ENCODE data around the gene GATAD2A. TPM values are rescaled to one million over a fixed set of nuclear protein-coding genes. Genes with fewer than 3 reads are reported as not detected.

Gene GATAD2A
- total and polyA plus RNA-seq, 2 of the 13 experiments (the other 11 are each of a cell fraction or from before 2014, with no cell fraction given): 16.8 to 28.6 TPM

DNA sequence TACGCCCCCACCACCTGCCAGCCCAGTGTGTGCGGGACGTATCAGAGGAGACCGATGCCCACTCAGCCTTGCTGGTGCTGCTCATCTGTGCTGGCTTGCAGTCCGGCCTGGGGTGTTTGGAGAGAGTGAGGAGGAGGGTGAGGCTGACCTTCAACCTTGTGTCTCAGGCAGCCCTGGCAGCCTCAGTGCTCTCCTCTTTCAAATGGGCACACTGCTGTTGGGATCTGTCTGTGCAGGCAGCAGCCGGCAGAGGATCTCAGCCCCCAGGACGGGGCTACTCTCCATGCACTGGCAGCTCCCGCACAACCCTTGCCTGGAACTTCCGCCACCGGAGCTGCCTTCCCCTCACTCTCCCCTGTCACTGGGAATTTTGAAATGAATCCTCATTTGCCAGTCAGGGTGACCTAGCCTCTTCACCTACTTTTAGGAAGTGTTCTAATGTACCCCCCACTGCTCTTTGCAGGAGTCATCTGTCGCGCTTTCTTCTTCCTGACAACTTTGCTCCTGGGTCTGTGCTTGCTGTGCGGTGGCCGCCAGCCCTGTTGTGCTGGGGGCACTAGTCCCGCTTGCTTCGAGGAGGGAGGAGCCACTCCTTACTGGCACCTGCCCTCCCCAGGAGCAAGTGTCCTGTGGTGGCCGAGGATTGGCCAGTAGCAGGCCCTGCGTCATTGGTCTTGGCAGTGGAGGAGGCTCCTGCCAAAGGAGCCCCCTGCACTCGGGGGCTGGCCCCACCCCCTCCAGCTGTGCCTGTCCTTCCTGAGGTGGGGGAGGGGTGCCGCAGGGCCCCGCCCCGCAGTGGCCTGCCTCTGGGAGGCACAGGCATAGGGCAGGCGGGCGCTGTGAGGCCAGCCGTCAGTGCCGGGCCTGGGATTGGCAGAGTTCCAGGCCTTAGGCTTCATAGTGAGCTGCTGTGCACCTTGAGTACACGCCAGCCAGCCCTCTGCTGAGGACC is 56.5 kb downstream of the GATAD2A start (continued):
- 0 out of 2 replicates have a peak, but pooled peaks have one; percentile 19 for TF ChIP-seq HOXA3 (CRISPR knock-in tag; IDR thresholded peaks at IDR 0.05)
- TF ChIP-seq ZBTB7A (CRISPR knock-in tag; IDR thresholded peaks at IDR 0.05): 0 out of 2 replicates have a peak, but pooled peaks have one; percentile 46
- TF ChIP-seq ZNF720 (CRISPR knock-in tag; IDR thresholded peaks at IDR 0.05): no peak
- TF ChIP-seq TRIM24 (CRISPR knock-in tag; IDR thresholded peaks at IDR 0.05): no peak
- TF ChIP-seq ZSCAN29 (CRISPR knock-in tag; conservative IDR thresholded peaks at IDR 0.05): no peak
- TF ChIP-seq KLF9 (CRISPR knock-in tag; IDR thresholded peaks at IDR 0.05; ENCODE audit: low read depth): no peak
- no peak for TF ChIP-seq ZNF235 (CRISPR knock-in tag; IDR thresholded peaks at IDR 0.05; ENCODE audit: borderline replicate concordance)
- TF ChIP-seq MIER3 (CRISPR knock-in tag; IDR thresholded peaks at IDR 0.05; ENCODE audit: borderline replicate concordance): no peak
- no peak for TF ChIP-seq ZNF530 (CRISPR knock-in tag; IDR thresholded peaks at IDR 0.05; ENCODE audit: low read depth)
- TF ChIP-seq, protein P1, sequence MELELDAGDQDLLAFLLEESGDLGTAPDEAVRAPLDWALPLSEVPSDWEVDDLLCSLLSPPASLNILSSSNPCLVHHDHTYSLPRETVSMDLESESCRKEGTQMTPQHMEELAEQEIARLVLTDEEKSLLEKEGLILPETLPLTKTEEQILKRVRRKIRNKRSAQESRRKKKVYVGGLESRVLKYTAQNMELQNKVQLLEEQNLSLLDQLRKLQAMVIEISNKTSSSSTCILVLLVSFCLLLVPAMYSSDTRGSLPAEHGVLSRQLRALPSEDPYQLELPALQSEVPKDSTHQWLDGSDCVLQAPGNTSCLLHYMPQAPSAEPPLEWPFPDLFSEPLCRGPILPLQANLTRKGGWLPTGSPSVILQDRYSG (CRISPR knock-in tag; IDR thresholded peaks at IDR 0.05): no peak
- TF ChIP-seq ZNF362 (CRISPR knock-in tag; IDR thresholded peaks at IDR 0.05; ENCODE audit: borderline replicate concordance): no peak
- 0 out of 2 replicates have a peak, but pooled peaks have one; percentile 16 for TF ChIP-seq MAZ (IDR thresholded peaks at IDR 0.05; ENCODE audit: borderline replicate concordance, low read depth, low read length)
- 0 out of 2 replicates have a peak, but pooled peaks have one; percentile 53 for TF ChIP-seq MAZ (CRISPR knock-in tag; IDR thresholded peaks at IDR 0.05; ENCODE audit: low read depth)
- no peak for TF ChIP-seq ZNF570 (CRISPR knock-in tag; IDR thresholded peaks at IDR 0.05; ENCODE audit: borderline replicate concordance)
- no peak for TF ChIP-seq ZNF274 (CRISPR knock-in tag; IDR thresholded peaks at IDR 0.05)
- no peak for TF ChIP-seq SNAPC5 (CRISPR knock-in tag; IDR thresholded peaks at IDR 0.05; ENCODE audit: borderline replicate concordance)
- TF ChIP-seq, protein P2, sequence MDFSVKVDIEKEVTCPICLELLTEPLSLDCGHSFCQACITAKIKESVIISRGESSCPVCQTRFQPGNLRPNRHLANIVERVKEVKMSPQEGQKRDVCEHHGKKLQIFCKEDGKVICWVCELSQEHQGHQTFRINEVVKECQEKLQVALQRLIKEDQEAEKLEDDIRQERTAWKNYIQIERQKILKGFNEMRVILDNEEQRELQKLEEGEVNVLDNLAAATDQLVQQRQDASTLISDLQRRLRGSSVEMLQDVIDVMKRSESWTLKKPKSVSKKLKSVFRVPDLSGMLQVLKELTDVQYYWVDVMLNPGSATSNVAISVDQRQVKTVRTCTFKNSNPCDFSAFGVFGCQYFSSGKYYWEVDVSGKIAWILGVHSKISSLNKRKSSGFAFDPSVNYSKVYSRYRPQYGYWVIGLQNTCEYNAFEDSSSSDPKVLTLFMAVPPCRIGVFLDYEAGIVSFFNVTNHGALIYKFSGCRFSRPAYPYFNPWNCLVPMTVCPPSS (IDR thresholded peaks at IDR 0.05): no peak
- no peak for TF ChIP-seq ZNF232 (CRISPR knock-in tag; IDR thresholded peaks at IDR 0.05; ENCODE audit: borderline replicate concordance)
- TF ChIP-seq CREM (IDR thresholded peaks at IDR 0.05): no peak
- TF ChIP-seq CREM (CRISPR knock-in tag; IDR thresholded peaks at IDR 0.05): no peak
- peak; percentile 43; the same call in 1 of the 2 replicates for TF ChIP-seq GABPB1 (CRISPR knock-in tag; IDR thresholded peaks at IDR 0.05)
- TF ChIP-seq, protein P3, sequence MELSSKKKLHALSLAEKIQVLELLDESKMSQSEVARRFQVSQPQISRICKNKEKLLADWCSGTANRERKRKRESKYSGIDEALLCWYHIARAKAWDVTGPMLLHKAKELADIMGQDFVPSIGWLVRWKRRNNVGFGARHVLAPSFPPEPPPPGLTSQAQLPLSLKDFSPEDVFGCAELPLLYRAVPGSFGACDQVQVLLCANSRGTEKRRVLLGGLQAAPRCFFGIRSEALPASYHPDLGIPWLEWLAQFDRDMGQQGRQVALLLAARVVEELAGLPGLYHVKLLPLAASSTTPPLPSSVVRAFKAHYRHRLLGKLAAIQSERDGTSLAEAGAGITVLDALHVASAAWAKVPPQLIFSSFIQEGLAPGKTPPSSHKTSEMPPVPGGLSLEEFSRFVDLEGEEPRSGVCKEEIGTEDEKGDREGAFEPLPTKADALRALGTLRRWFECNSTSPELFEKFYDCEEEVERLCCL (CRISPR knock-in tag; IDR thresholded peaks at IDR 0.05; ENCODE audit: borderline replicate concordance): no peak
- peak; percentile 18; the same call in 1 of the 2 replicates for TF ChIP-seq THAP11 (CRISPR knock-in tag; IDR thresholded peaks at IDR 0.05)
- no peak for TF ChIP-seq ZNF652 (CRISPR knock-in tag; IDR thresholded peaks at IDR 0.05; ENCODE audit: borderline replicate concordance, low read depth)
- no peak for TF ChIP-seq ZNF136 (CRISPR knock-in tag; IDR thresholded peaks at IDR 0.05; ENCODE audit: low read depth)
